ENCODE results near the gene RBP7.
"Not testable (repeated sequence)": the region's sequence is repeated elsewhere in the genome, so short reads cannot be mapped to it uniquely, and the experiment has no call there.

DNA sequence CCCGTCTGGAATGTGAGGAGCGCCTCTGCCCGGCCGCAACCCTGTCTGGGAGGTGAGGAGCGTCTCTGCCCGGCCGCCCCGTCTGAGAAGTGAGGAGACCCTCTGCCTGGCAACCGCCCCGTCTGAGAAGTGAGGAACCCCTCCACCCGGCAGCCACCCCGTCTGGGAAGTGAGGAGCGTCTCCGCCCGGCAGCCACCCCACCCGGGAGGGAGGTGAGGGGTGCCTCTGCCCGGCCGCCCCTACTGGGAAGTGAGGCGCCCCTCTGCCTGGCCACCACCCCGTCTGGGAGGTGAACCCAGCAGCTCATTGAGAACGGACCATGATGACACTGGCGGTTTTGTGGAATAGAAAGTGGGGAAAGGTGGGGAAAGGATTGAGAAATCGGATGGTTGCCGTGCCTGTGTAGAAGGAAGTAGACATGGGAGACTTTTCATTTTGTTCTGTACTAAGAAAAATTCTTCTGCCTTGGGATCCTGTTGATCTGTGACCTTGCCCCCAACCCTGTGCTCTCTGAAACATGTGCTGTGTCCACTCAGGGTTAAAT lies 32.0 kb downstream of the RBP7 start:
- TF ChIP-seq, protein P1, sequence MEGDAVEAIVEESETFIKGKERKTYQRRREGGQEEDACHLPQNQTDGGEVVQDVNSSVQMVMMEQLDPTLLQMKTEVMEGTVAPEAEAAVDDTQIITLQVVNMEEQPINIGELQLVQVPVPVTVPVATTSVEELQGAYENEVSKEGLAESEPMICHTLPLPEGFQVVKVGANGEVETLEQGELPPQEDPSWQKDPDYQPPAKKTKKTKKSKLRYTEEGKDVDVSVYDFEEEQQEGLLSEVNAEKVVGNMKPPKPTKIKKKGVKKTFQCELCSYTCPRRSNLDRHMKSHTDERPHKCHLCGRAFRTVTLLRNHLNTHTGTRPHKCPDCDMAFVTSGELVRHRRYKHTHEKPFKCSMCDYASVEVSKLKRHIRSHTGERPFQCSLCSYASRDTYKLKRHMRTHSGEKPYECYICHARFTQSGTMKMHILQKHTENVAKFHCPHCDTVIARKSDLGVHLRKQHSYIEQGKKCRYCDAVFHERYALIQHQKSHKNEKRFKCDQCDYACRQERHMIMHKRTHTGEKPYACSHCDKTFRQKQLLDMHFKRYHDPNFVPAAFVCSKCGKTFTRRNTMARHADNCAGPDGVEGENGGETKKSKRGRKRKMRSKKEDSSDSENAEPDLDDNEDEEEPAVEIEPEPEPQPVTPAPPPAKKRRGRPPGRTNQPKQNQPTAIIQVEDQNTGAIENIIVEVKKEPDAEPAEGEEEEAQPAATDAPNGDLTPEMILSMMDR (optimal IDR thresholded peaks at IDR 0.05 in 1 of 3, IDR thresholded peaks at IDR 0.05 in 1 of 3, conservative IDR thresholded peaks at IDR 0.05 in 1 of 3; ENCODE audit: extremely low read depth in 1 of 3, insufficient read depth in 2 of 3, low read length in 3 of 3), result not testable (repeated sequence)
- not testable (repeated sequence) for TF ChIP-seq EZH2 (IDR thresholded peaks at IDR 0.05; ENCODE audit: low read length)
